HEK293T (cell line): ENCODE data around the gene ADGRD1.

Experiments
- CTCF ChIA-PET: fragments of 350-600 bp; formaldehyde crosslinking; extraction: SDS; loops from one replicate; lab custom pipeline; 2021; ENCODE audit warnings: antibody characterized with exemption, inconsistent platforms; lab: Yijun Ruan, JAX
- POLR2A ChIA-PET: fragments of 350-600 bp; formaldehyde crosslinking; extraction: SDS; loops from one replicate; lab custom pipeline; 2020; ENCODE audit warnings: antibody characterized with exemption, inconsistent platforms; lab: Yijun Ruan, JAX
- DNase-seq: peaks from one replicate; pipeline ENCODE4 v3.0.0; 2012; ENCODE audit warnings: mixed read lengths; ENCODE audit errors: extremely low spot score
- ARNT ChIP-seq: fragments of 450-650 bp; IDR thresholded peaks from 2 replicates; pipeline ENCODE4 v1.6.1; 2017; ENCODE audit warnings: mild to moderate bottlenecking
- BHLHE40 ChIP-seq: fragments of 450-650 bp; IDR thresholded peaks from 2 replicates; pipeline ENCODE4 v1.6.1; 2016; ENCODE audit warnings: mild to moderate bottlenecking, moderate library complexity, borderline replicate concordance
- CTBP1 ChIP-seq: fragments of 450-650 bp; IDR thresholded peaks from 2 replicates; pipeline ENCODE4 v1.6.1; 2016; ENCODE audit warnings: borderline replicate concordance
- ELF4 ChIP-seq: fragments of 450-650 bp; IDR thresholded peaks from 2 replicates; pipeline ENCODE4 v1.6.1; 2017; ENCODE audit warnings: antibody characterized with exemption
- FOXA1 ChIP-seq: fragments of 450-650 bp; IDR thresholded peaks from 2 replicates; pipeline ENCODE4 v1.6.1; 2016; ENCODE audit warnings: mild to moderate bottlenecking
- FOXK2 ChIP-seq: fragments of 450-650 bp; IDR thresholded peaks from 2 replicates; pipeline ENCODE4 v1.6.1; 2016; ENCODE audit warnings: mild to moderate bottlenecking
- FOXM1 ChIP-seq: fragments of 450-650 bp; IDR thresholded peaks from 2 replicates; pipeline ENCODE4 v1.6.1; 2017; ENCODE audit warnings: mild to moderate bottlenecking, borderline replicate concordance
- HDGF ChIP-seq: fragments of 450-650 bp; IDR thresholded peaks from 2 replicates; pipeline ENCODE4 v1.6.1; 2017; ENCODE audit warnings: antibody characterized with exemption, borderline replicate concordance
- L3MBTL2 ChIP-seq: fragments of 450-650 bp; conservative IDR thresholded peaks from 2 replicates; pipeline ENCODE4 v1.6.1; 2016; ENCODE audit warnings: mild to moderate bottlenecking
- LEF1 ChIP-seq: fragments of 450-650 bp; IDR thresholded peaks from 2 replicates; pipeline ENCODE4 v1.6.1; 2017; ENCODE audit warnings: mild to moderate bottlenecking, borderline replicate concordance
- NFRKB ChIP-seq: fragments of 450-650 bp; IDR thresholded peaks from 2 replicates; pipeline ENCODE4 v1.6.1; 2016; ENCODE audit warnings: mild to moderate bottlenecking, moderate library complexity
- PKNOX1 ChIP-seq: fragments of 450-650 bp; IDR thresholded peaks from 2 replicates; pipeline ENCODE4 v1.6.1; 2016
- SP1 ChIP-seq: fragments of 450-650 bp; IDR thresholded peaks from 2 replicates; pipeline ENCODE4 v1.6.1; 2017
- SUZ12 ChIP-seq: fragments of 450-650 bp; IDR thresholded peaks from 2 replicates; pipeline ENCODE4 v1.6.1; 2016; ENCODE audit warnings: mild to moderate bottlenecking
- TARDBP ChIP-seq: fragments of 450-650 bp; IDR thresholded peaks from 2 replicates; pipeline ENCODE4 v1.6.1; 2016
- ZNF384 ChIP-seq: fragments of 450-650 bp; IDR thresholded peaks from 2 replicates; pipeline ENCODE4 v1.6.1; 2016

Gene ADGRD1

GRCh38 chr12:131119936-131120335 lies 166.2 kb downstream of the ADGRD1 start:
- CTCF ChIA-PET, result no interaction called here
- POLR2A ChIA-PET, result no interaction called here

GRCh38 chr12:131120831-131121271 lies 167.1 kb downstream of the ADGRD1 start:
- no peak for TF ChIP-seq SP1
- TF ChIP-seq TARDBP, result no peak
- no peak for TF ChIP-seq FOXK2
- no peak for TF ChIP-seq FOXA1
- TF ChIP-seq L3MBTL2, result no peak
- no peak for TF ChIP-seq SUZ12
- no peak for TF ChIP-seq FOXM1
- no peak for TF ChIP-seq BHLHE40
- TF ChIP-seq ARNT, result no peak
- TF ChIP-seq PKNOX1, result no peak
- no peak for TF ChIP-seq CTBP1
- no peak for TF ChIP-seq ZNF384
- TF ChIP-seq LEF1, result no peak
- TF ChIP-seq NFRKB, result no peak
- no peak for TF ChIP-seq HDGF
- no peak for TF ChIP-seq ELF4
- CTCF ChIA-PET, result interaction anchor here (1.6 kb wide), 1 partner anchor 16 kb away, joined by 5 read pairs; no protein-coding TSS in a partner anchor

More at GRCh38 chr12:131119936-131120335, 166.2 kb downstream of the ADGRD1 start:
- TF ChIP-seq PKNOX1, result no peak
- TF ChIP-seq NFRKB, result no peak
- no peak for TF ChIP-seq FOXM1
- DNase-seq, result no peak

GRCh38 chr12:131121705-131122405 lies 168.1 kb downstream of the ADGRD1 start:
- DNase-seq, result no peak
- POLR2A ChIA-PET, result no interaction called here
- CTCF ChIA-PET, result interaction anchor here (1.6 kb wide), 1 partner anchor 17 kb away, joined by 5 read pairs; no protein-coding TSS in a partner anchor
- TF ChIP-seq FOXM1 (no peak), SUZ12 (no peak), LEF1 (no peak), L3MBTL2 (no peak), SP1 (no peak), ELF4 (no peak), PKNOX1 (no peak), FOXK2 (no peak), ZNF384 (no peak), FOXA1 (no peak), HDGF (no peak), NFRKB (no peak), TARDBP (no peak), BHLHE40 (no peak), CTBP1 (no peak), ARNT (no peak)

More at GRCh38 chr12:131120831-131121271, 167.1 kb downstream of the ADGRD1 start:
- POLR2A ChIA-PET, result no interaction called here
- DNase-seq, result no peak

GRCh38 chr12:131122631-131123030 lies 168.9 kb downstream of the ADGRD1 start:
- no peak for TF ChIP-seq ELF4
- no peak for TF ChIP-seq SP1
- TF ChIP-seq SUZ12, result no peak
- TF ChIP-seq PKNOX1, result no peak
- TF ChIP-seq TARDBP, result no peak
- no peak for TF ChIP-seq ARNT
- TF ChIP-seq BHLHE40, result no peak
- TF ChIP-seq FOXA1, result no peak
- no peak for TF ChIP-seq FOXK2
- ChIA-PET POLR2A (no interaction called here), CTCF (no interaction called here)
- DNase-seq, result no peak

- DNase-seq, result no peak
- CTCF ChIA-PET, result no interaction called here
- POLR2A ChIA-PET, result no interaction called here
- no peak for TF ChIP-seq ELF4
- no peak for TF ChIP-seq FOXK2
Measured at GRCh38 chr12:131123817-131124216, 170.1 kb downstream of the ADGRD1 start.

GRCh38 chr12:131124487-131125280 lies 171.0 kb downstream of the ADGRD1 start:
- ChIA-PET POLR2A (no interaction called here), CTCF (no interaction called here)
- TF ChIP-seq L3MBTL2 (no peak), FOXK2 (no peak), ELF4 (no peak), TARDBP (no peak), ARNT (no peak), LEF1 (no peak), HDGF (no peak), NFRKB (no peak)
- no peak for DNase-seq
